Adrenal gland (tissue), 12 donors: Measurements from ENCODE around the gene MESP2. TPM values are rescaled to one million over a fixed set of nuclear protein-coding genes. Genes with fewer than 3 reads are reported as not detected.

ENCODE experiments used
- DNase-seq, 7 donors: peaks; one replicate each; pipeline ENCODE4 v3.0.0-alpha.2; 2019 to 2020
- H3K27ac ChIP-seq, 5 donors: fragments of 200-600 bp; sonication (generic) in 4 of 5; 1 replicate in 3 of 5; 2 replicates in 2 of 5; pipeline versions ENCODE4 v1.5.1 to v1.8.0; 2016 to 2020; ENCODE audit warnings: mild to moderate bottlenecking in 1 of 5
- H3K27me3 ChIP-seq: fragments of 200-600 bp; 2 replicates; pipeline ENCODE4 v1.8.0; 2021
- H3K36me3 ChIP-seq, 2 donors: fragments of 200-600 bp; replicated peaks in 1 of 2; 1 replicate in 1 of 2; 2 replicates in 1 of 2; pipeline versions ENCODE4 v1.5.1 to v1.8.0; 2018 to 2022
- H3K4me1 ChIP-seq, 2 donors: fragments of 200-600 bp; replicated peaks in 1 of 2; 1 replicate in 1 of 2; 2 replicates in 1 of 2; pipeline versions ENCODE4 v1.5.1 to v1.8.0; 2018 to 2021
- H3K4me3 ChIP-seq, 4 donors: fragments of 200-600 bp; sonication (generic) in 3 of 4; one replicate each; pipeline ENCODE4 v1.5.1; 2016 to 2018
- H3K9me3 ChIP-seq, 3 donors: fragments of 200-600 bp; sonication (generic) in 1 of 3; replicated peaks in 1 of 3; 1 replicate in 2 of 3; 2 replicates in 1 of 3; pipeline versions ENCODE4 v1.5.1 to v1.8.0; 2016 to 2021
- CTCF ChIP-seq, 6 experiments: fragments of 450-650 bp in 4 of 6; fragments of 200-600 bp in 2 of 6; sonication (generic) in 1 of 6; IDR thresholded peaks; 1 replicate in 5 of 6; 2 replicates in 1 of 6; pipeline versions ENCODE4 v1.5.1 to v1.8.0; 2016 to 2021; ENCODE audit warnings: antibody characterized with exemption in 6 of 6, mild to moderate bottlenecking in 2 of 6, moderate library complexity in 1 of 6
- POLR2A ChIP-seq, 2 donors: fragments of 450-650 bp; IDR thresholded peaks; one replicate each; pipeline ENCODE4 v1.6.1; 2017; ENCODE audit warnings: antibody characterized with exemption in 2 of 2, mild to moderate bottlenecking in 2 of 2, moderate library complexity in 1 of 2
- WGBS, 4 donors: extraction: QIAGEN DNeasy Blood & Tissue Kit in 2 of 4; methylation state at CpG; one replicate each; pipeline versions ENCODE4 v1.1.5 to v1.1.7; 2013 to 2017; 5-methylcytosine and 5-hydroxymethylcytosine counted together
- intact Hi-C, 2 donors: fragments of 100-400 bp; cut with DNase I; formaldehyde crosslinking; loops; one replicate each; pipeline versions ENCODE4 v1.14.1 to v1.15.0; 2022 to 2023
- polyA plus RNA-seq, 3 donors: library from polyadenylated mRNA; stranded (reverse); fragments of 200-250 nt in 2 of 3; fragments of 350-450 nt in 1 of 3; fragmentation: Illumina TruSeq in 1 of 3; extraction: RNeasy Lipid Tissue Mini Kit (QIAGEN cat#74804) in 1 of 3; gene quantifications; one replicate each; pipeline ENCODE4 v1.2.3, GENCODE V29; 2013 to 2014
- total RNA-seq, 9 donors: library from RNA; depleted of rRNA in 4 of 9; stranded (reverse); fragments of >200 nt in 4 of 9; fragments of 120-200 nt in 1 of 9; fragmentation: NEBNext Ultra II Directional in 1 of 9; extraction: Animal tissue kit (Norgen Biotek cat#: 25700) in 1 of 9; gene quantifications; one replicate each; pipeline versions ENCODE4 v1.1.0 to v1.2.4, GENCODE V29; 2013 to 2023
- donor health status: healthy with polysubstance abuse.
- donor health status: Bipolar disorder and iron deficiency.
- donor health status: DM: yes; HTN: yes; CAD: no.
- donor health status: DM: no; HTN: no; CAD: no.
- donor health status: DM: no; HTN: no; CAD: no.
- donor health status: DM: yes; HTN: yes; CAD: no.

The MESP2 gene
- total and polyA plus RNA-seq, 12 donors, result 0.34 to 1.7 (median 0.55) TPM; not detected in 3

DNA sequence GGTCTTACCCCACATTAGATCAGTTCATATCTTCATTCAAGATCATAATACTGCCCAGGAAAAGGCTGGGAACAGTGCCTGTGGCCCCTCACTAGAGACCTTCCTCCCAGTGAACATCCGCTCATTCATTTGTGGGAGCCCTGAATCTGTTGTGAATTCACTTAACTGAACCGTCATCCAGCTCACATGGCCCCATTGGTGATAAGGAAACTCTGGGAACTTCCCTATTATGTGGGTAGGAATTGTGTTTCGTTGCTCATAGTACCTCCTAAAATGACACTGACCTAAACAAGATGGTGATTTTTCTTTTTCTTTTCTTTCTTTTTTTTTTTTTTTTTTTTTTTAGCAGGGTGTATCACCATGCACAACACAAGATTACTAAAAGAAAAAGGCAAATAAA is 6.8 kb upstream of the MESP2 start:
- TF ChIP-seq POLR2A (IDR thresholded peaks at IDR 0.05) (no peak), CTCF (IDR thresholded peaks at IDR 0.05) (no peak)
- Histone ChIP-seq H3K36me3 (no peaks in the 10 kb centered on the region), H3K27ac (no peak overlapping the region), H3K4me3 (no peak overlapping the region), H3K9me3 (no peaks in the 10 kb centered on the region), H3K4me1 (no peaks in the 10 kb centered on the region), H3K27me3 (no peaks in the 10 kb centered on the region)
- DNase-seq, result no peak
- 85 to 96% (median 86%) methylated on average over 3 of the region's 3 CpGs for WGBS, 4 donors
- intact Hi-C loops, result no loop called here

- WGBS, 4 donors, result 74 to 86% (median 85%) methylated on average over 3 of the region's 3 CpGs
- intact Hi-C loops, result no loop called here
- no peaks in the 10 kb centered on the region for H3K9me3 ChIP-seq
- no peak overlapping the region for H3K27ac ChIP-seq
- no peak overlapping the region for H3K4me3 ChIP-seq
- H3K27me3 ChIP-seq, result no peaks in the 10 kb centered on the region
- TF ChIP-seq POLR2A (IDR thresholded peaks at IDR 0.05) (no peak), CTCF (IDR thresholded peaks at IDR 0.05) (no peak)
- no peak for DNase-seq
- no peaks in the 10 kb centered on the region for H3K36me3 ChIP-seq
- no peaks in the 10 kb centered on the region for H3K4me1 ChIP-seq
Observed at GRCh38 chr15:89770041-89770440, 6.1 kb upstream of the MESP2 start.

DNA sequence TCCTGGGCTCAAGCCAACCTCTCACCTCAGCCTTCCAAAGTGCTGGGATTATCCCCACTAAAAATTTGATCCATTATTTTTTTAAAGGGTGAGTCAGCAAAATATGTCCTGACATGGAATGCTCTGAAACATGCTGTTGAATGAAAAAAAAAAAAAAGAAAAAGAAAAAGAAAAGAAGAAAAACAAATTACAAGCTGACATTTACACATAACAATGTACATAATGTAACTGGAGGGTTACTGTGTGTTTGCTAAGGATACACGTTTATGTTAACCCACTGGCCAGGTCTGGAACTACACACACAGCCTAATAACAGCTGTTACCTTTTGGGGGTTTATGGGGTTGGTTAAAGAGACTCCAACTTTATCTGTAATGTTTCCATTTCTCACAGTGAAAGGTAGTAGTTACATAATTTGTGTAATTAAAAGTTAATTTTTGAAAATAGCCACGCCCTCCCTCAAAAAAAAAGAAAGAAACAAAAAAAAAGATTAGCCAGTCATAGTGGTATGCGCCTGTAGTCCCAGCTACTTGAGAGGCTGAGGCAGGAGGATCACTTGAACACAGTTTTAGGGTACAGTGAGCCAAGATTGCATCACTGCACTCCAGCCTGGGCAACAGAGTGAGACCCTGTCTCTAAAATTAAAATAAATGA is 3.1 kb upstream of the MESP2 start:
- no peak for DNase-seq
- Histone ChIP-seq H3K27ac (no peak overlapping the region), H3K4me3 (no peak overlapping the region), H3K9me3 (no peaks in the 10 kb centered on the region), H3K27me3 (no peaks in the 10 kb centered on the region), H3K36me3 (no peaks in the 10 kb centered on the region), H3K4me1 (peaks cover 12 to 13% of the 10 kb centered on the region in 2 donors)
- TF ChIP-seq CTCF (IDR thresholded peaks at IDR 0.05), result peak in 2 of 6 experiments; percentile 5 to 15
- no peak for TF ChIP-seq POLR2A (IDR thresholded peaks at IDR 0.05)
- 70 to 78% (median 74%) methylated on average over 3 of the region's 3 CpGs for WGBS, 4 donors
- intact Hi-C loops, result no loop called here

- no peak overlapping the region for H3K4me3 ChIP-seq
- intact Hi-C loops, result no loop called here
- DNase-seq, result no peak
- H3K4me1 ChIP-seq, result peaks cover 12 to 13% of the 10 kb centered on the region in 2 donors
- no peak overlapping the region for H3K27ac ChIP-seq
- H3K36me3 ChIP-seq, result no peaks in the 10 kb centered on the region
- H3K9me3 ChIP-seq, result no peaks in the 10 kb centered on the region
- 88 to 99% (median 92%) methylated on average over 5 of the region's 5 CpGs for WGBS, 4 donors
- no peaks in the 10 kb centered on the region for H3K27me3 ChIP-seq
- TF ChIP-seq CTCF (IDR thresholded peaks at IDR 0.05), result no peak
- no peak for TF ChIP-seq POLR2A (IDR thresholded peaks at IDR 0.05)
Observed at GRCh38 chr15:89774492-89774891, 1.6 kb upstream of the MESP2 start.
